Chondrocyte (in vitro differentiated cells): ENCODE results near the gene NCOR2. TPM values are rescaled to one million over a fixed set of nuclear protein-coding genes. Genes with fewer than 3 reads are reported as not detected.

Source experiments
- DNase-seq: peaks from one replicate; pipeline ENCODE4 v3.0.0; 2021; ENCODE audit warnings: mixed read lengths, low spot score
- H3K27ac Mint-ChIP-seq: one replicate; pipeline ENCODE4 v1.8.0; 2021; ENCODE audit warnings: mild to moderate bottlenecking, moderate library complexity, mixed read lengths; ENCODE audit not compliant: unreplicated experiment
- H3K27me3 Mint-ChIP-seq: 2 replicates; pipeline ENCODE4 v1.8.0; 2021; ENCODE audit warnings: low read depth, mixed read lengths
- H3K36me3 Mint-ChIP-seq: 2 replicates; pipeline ENCODE4 v1.8.0; 2021; ENCODE audit warnings: low read depth, mixed read lengths
- H3K4me1 Mint-ChIP-seq: 2 replicates; pipeline ENCODE4 v1.8.0; 2021; ENCODE audit warnings: low read depth, mild to moderate bottlenecking, mixed read lengths
- H3K4me3 Mint-ChIP-seq: one replicate; pipeline ENCODE4 v1.8.0; 2021; ENCODE audit warnings: mild to moderate bottlenecking, moderate library complexity, mixed read lengths; ENCODE audit not compliant: unreplicated experiment
- H3K9me3 Mint-ChIP-seq: 2 replicates; pipeline ENCODE4 v1.8.0; 2021; ENCODE audit warnings: low read depth, mixed read lengths
- total RNA-seq: library from RNA; stranded (reverse); gene quantifications from 3 replicates; pipeline ENCODE4 v1.2.1, GENCODE V29; 2021
- TF ChIP-seq, protein P1 (sequence below): fragments of 200-600 bp; sonication (generic); IDR thresholded peaks from 2 replicates; pipeline ENCODE4 v1.5.0; 2021; ENCODE audit warnings: antibody characterized with exemption, mild to moderate bottlenecking, moderate library complexity

The NCOR2 gene
- total RNA-seq, 1 donor from 2014 or later = 327 TPM

DNA sequence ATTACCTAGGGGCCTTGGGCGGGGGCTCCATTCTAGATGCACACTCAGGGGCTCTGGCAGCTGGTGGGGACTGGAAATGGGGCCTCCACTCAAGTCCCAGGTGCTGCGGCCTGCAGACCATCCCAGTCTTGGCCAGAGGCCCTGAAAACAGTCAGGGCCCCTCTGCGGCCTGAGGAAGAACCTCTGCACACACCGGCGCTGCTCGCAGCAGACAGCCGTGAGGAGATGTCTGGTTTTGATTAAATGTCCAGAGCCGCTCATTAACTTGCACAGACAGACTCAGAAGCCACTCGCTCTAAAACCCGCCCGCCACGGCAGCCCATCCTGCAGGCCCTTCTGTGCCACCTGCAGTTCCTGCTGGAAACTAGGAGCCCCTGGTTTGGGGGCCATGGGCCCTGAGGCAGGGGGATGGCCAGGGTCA lies 36.4 kb upstream of the NCOR2 start:
- DNase-seq = no peak
- TF ChIP-seq, protein P1, sequence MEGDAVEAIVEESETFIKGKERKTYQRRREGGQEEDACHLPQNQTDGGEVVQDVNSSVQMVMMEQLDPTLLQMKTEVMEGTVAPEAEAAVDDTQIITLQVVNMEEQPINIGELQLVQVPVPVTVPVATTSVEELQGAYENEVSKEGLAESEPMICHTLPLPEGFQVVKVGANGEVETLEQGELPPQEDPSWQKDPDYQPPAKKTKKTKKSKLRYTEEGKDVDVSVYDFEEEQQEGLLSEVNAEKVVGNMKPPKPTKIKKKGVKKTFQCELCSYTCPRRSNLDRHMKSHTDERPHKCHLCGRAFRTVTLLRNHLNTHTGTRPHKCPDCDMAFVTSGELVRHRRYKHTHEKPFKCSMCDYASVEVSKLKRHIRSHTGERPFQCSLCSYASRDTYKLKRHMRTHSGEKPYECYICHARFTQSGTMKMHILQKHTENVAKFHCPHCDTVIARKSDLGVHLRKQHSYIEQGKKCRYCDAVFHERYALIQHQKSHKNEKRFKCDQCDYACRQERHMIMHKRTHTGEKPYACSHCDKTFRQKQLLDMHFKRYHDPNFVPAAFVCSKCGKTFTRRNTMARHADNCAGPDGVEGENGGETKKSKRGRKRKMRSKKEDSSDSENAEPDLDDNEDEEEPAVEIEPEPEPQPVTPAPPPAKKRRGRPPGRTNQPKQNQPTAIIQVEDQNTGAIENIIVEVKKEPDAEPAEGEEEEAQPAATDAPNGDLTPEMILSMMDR = no peak
- H3K4me3 Mint-ChIP-seq = no peak overlapping the region
- no peaks in the 10 kb centered on the region for H3K27me3 Mint-ChIP-seq
- peaks cover 2% of the 10 kb centered on the region for H3K9me3 Mint-ChIP-seq
- H3K27ac Mint-ChIP-seq = no peak overlapping the region
- H3K36me3 Mint-ChIP-seq = no peaks in the 10 kb centered on the region
- peaks cover 7% of the 10 kb centered on the region for H3K4me1 Mint-ChIP-seq

DNA sequence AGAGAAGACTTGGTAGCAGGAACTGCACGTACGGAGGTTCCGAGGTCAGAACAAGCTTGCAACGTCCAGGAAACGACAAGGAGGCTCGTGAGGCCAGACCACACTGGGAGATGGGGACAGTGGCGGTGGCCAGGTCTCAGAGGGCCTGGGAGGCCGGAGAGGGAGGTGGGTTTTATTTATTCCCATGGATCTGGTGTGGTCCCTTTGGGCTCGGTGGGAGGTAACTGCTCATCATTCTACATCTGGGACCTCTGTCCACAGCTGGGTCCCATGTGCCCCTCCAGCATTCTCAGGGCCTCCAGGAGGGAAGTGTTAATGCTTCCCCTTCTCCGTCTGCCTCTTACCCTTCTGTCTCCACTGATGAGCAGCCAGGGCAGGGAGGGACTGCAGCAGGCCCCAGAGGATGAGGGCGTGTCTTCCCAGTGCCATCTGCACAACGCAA lies 35.7 kb upstream of the NCOR2 start:
- TF ChIP-seq, protein P1 = no peak
- no peak overlapping the region for H3K4me3 Mint-ChIP-seq
- no peaks in the 10 kb centered on the region for H3K27me3 Mint-ChIP-seq
- H3K4me1 Mint-ChIP-seq = no peaks in the 10 kb centered on the region
- peaks cover 2% of the 10 kb centered on the region for H3K9me3 Mint-ChIP-seq
- no peak overlapping the region for H3K27ac Mint-ChIP-seq
- DNase-seq = no peak
- no peaks in the 10 kb centered on the region for H3K36me3 Mint-ChIP-seq

- TF ChIP-seq, protein P1 = no peak
- no peaks in the 10 kb centered on the region for H3K27me3 Mint-ChIP-seq
- peaks cover 2% of the 10 kb centered on the region for H3K9me3 Mint-ChIP-seq
- DNase-seq = no peak
- H3K4me3 Mint-ChIP-seq = no peak overlapping the region
- H3K36me3 Mint-ChIP-seq = no peaks in the 10 kb centered on the region
- no peaks in the 10 kb centered on the region for H3K4me1 Mint-ChIP-seq
- H3K27ac Mint-ChIP-seq = no peak overlapping the region
Measured at GRCh38 chr12:124601706-124602105, 34.3 kb upstream of the NCOR2 start.

GRCh38 chr12:124599074-124599999 lies 31.9 kb upstream of the NCOR2 start:
- Mint-ChIP-seq H3K27me3 (no peaks in the 10 kb centered on the region), H3K27ac (no peak overlapping the region), H3K9me3 (peaks cover 2% of the 10 kb centered on the region), H3K4me3 (no peak overlapping the region), H3K4me1 (no peaks in the 10 kb centered on the region), H3K36me3 (no peaks in the 10 kb centered on the region)
- TF ChIP-seq, protein P1 = no peak
- DNase-seq = no peak

GRCh38 chr12:124597041-124597440 lies 29.6 kb upstream of the NCOR2 start:
- TF ChIP-seq, protein P1 = no peak
- no peak for DNase-seq
- peaks cover 4% of the 10 kb centered on the region for H3K4me1 Mint-ChIP-seq
- no peaks in the 10 kb centered on the region for H3K27me3 Mint-ChIP-seq
- H3K27ac Mint-ChIP-seq = no peak overlapping the region
- no peak overlapping the region for H3K4me3 Mint-ChIP-seq
- peaks cover 2% of the 10 kb centered on the region for H3K9me3 Mint-ChIP-seq
- H3K36me3 Mint-ChIP-seq = no peaks in the 10 kb centered on the region
